Stomach (tissue), 9 donors: ENCODE results near the gene RPS3. TPM values are rescaled to one million over a fixed set of nuclear protein-coding genes. Genes with fewer than 3 reads are reported as not detected.

Experiments
- DNase-seq, 2 donors: peaks; one replicate each; pipeline versions ENCODE4 v3.0.0 to v3.0.0-alpha.2; 2013 to 2019
- H3K27ac ChIP-seq, 5 donors: fragments of 200-600 bp in 4 of 5; sonication (generic) in 4 of 5; one replicate each; pipeline ENCODE4 v1.5.1; 2013 to 2019; ENCODE audit warnings: mild to moderate bottlenecking in 1 of 5, moderate library complexity in 1 of 5
- H3K27me3 ChIP-seq, 3 donors: fragments of 200-600 bp; sonication (generic); one replicate each; pipeline ENCODE4 v1.5.1; 2017 to 2019; ENCODE audit warnings: mixed run types in 1 of 3
- H3K36me3 ChIP-seq, 4 donors: fragments of 200-600 bp; sonication (generic); 1 replicate in 3 of 4; 2 replicates in 1 of 4; pipeline ENCODE4 v1.5.1; 2016 to 2019
- H3K4me1 ChIP-seq, 4 donors: fragments of 200-600 bp; sonication (generic); one replicate each; pipeline ENCODE4 v1.5.1; 2016 to 2019
- H3K4me3 ChIP-seq, 4 donors: fragments of 200-600 bp; sonication (generic) in 3 of 4; one replicate each; pipeline ENCODE4 v1.5.1; 2016 to 2019; ENCODE audit warnings: mild to moderate bottlenecking in 1 of 4
- H3K9me3 ChIP-seq, 4 donors: fragments of 200-600 bp; sonication (generic); one replicate each; pipeline ENCODE4 v1.5.1; 2016 to 2019
- EP300 ChIP-seq: sonication (generic); formaldehyde crosslinking; IDR thresholded peaks from one replicate; pipeline ENCODE4 v1.6.1; 2017; ENCODE audit warnings: antibody characterized with exemption
- POLR2A ChIP-seq, 4 donors: fragments of 450-650 bp; IDR thresholded peaks; one replicate each; pipeline ENCODE4 v1.6.1; 2016; ENCODE audit warnings: antibody characterized with exemption in 4 of 4, control low read depth in 2 of 4, mild to moderate bottlenecking in 1 of 4, moderate library complexity in 1 of 4
- POLR2AphosphoS5 ChIP-seq, 3 donors: sonication (generic); formaldehyde crosslinking; IDR thresholded peaks; one replicate each; pipeline ENCODE4 v1.6.1; 2016; ENCODE audit warnings: antibody characterized with exemption in 3 of 3
- WGBS, 5 donors: extraction: QIAGEN DNeasy Blood & Tissue Kit in 3 of 5; methylation state at CpG; one replicate each; pipeline versions ENCODE4 v1.1.5 to v1.1.7; 2013 to 2018; 5-methylcytosine and 5-hydroxymethylcytosine counted together
- intact Hi-C: fragments of 100-400 bp; cut with DNase I; formaldehyde crosslinking; loops from one replicate; pipeline ENCODE4 v1.15.1; 2023; ENCODE audit warnings: low total_unique reads
- polyA plus RNA-seq, 3 donors: library from polyadenylated mRNA; stranded (reverse); fragments of 200-250 nt; gene quantifications; one replicate each; pipeline ENCODE4 v1.2.3, GENCODE V29; 2013
- total RNA-seq, 5 donors: library from RNA; depleted of rRNA; stranded (reverse); fragments of >200 nt; gene quantifications; one replicate each; pipeline versions ENCODE4 v1.1.0 to v1.2.3, GENCODE V29; 2014 to 2016
- TF ChIP-seq, protein P1 (sequence below), 7 experiments: fragments of 450-650 bp in 4 of 7; fragments of 200-600 bp in 3 of 7; sonication (generic) in 3 of 7; IDR thresholded peaks; one replicate each; pipeline ENCODE4 v1.5.1; 2016 to 2019; ENCODE audit warnings: antibody characterized with exemption in 7 of 7, control low read depth in 2 of 7, mild to moderate bottlenecking in 1 of 7
- donor health status: healthy with polysubstance abuse.
- donor health status: Bipolar disorder and iron deficiency.
- donor health status: healthy.

RPS3 gene
- total and polyA plus RNA-seq, 8 donors, result 607 to 3,770 (median 1,532) TPM

DNA sequence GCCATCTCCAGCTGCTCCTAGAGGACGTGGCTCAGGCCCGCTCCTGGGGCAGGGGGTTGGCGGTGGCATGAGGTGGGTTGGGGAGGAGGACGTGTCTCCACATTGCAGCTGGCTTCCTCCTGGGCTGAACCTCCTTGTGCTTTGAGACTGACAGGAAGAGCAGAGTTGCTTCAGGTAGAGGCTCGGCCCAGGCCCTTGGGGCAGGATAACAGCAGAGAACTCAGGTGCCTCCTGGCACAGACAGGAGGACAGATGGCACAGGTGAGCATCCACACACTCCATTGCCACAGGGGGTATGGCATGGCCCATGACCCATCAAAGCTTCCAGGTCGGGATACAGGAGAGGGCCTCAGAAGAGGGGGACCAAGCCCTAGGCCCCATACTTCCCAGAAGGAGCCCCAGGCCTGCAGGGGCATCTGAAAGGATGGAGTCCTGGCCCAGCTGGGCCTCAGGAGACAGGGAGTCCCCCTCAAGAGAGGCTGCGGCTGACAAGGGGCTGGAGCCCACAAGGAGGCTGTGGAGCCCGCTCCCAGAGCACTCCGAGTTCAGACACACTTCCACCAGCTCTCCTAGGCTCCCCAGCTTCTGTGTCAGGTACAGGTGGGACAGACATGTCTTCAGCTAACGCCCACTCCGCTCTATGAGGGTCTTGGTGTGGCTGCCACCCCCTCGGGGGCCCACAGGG is 35.7 kb downstream of the RPS3 start:
- no peak for DNase-seq
- Histone ChIP-seq H3K4me1 (peaks cover 9 to 20% (median 11%) of the 10 kb centered on the region in 4 donors), H3K36me3 (peaks cover 0 to 5% (median 0%) of the 10 kb centered on the region in 4 donors), H3K27me3 (peaks cover 0 to 40% (median 0%) of the 10 kb centered on the region in 3 donors), H3K27ac (no peak overlapping the region), H3K4me3 (no peak overlapping the region), H3K9me3 (no peaks in the 10 kb centered on the region)
- TF ChIP-seq POLR2A (IDR thresholded peaks at IDR 0.05) (no peak), POLR2AphosphoS5 (IDR thresholded peaks at IDR 0.05) (no peak), EP300 (no peak)
- TF ChIP-seq, protein P1, sequence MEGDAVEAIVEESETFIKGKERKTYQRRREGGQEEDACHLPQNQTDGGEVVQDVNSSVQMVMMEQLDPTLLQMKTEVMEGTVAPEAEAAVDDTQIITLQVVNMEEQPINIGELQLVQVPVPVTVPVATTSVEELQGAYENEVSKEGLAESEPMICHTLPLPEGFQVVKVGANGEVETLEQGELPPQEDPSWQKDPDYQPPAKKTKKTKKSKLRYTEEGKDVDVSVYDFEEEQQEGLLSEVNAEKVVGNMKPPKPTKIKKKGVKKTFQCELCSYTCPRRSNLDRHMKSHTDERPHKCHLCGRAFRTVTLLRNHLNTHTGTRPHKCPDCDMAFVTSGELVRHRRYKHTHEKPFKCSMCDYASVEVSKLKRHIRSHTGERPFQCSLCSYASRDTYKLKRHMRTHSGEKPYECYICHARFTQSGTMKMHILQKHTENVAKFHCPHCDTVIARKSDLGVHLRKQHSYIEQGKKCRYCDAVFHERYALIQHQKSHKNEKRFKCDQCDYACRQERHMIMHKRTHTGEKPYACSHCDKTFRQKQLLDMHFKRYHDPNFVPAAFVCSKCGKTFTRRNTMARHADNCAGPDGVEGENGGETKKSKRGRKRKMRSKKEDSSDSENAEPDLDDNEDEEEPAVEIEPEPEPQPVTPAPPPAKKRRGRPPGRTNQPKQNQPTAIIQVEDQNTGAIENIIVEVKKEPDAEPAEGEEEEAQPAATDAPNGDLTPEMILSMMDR (IDR thresholded peaks at IDR 0.05), result no peak
- intact Hi-C loops, result no loop called here
- 87 to 93% (median 89%) methylated on average over 11 to 12 of the region's 12 CpGs for WGBS, 5 donors

DNA sequence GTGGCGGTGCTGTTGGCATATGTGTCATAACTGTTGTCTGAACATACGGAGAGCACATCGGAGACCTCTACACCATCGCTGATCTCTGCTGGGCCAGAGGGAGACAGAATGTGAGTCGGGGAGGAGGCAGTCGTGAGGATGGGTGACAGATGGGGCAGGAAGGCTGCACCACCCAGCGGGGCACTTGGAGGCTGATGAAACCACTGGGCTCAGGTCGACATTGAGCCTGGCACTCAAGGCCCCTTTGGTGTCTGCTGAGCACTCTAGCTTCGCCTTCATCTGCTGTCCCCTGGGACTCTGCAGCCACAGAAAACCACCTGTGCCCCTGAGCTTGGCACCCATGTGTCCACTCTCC is 36.2 kb downstream of the RPS3 start:
- Histone ChIP-seq H3K9me3 (no peaks in the 10 kb centered on the region), H3K4me1 (peaks cover 5 to 16% (median 7%) of the 10 kb centered on the region in 4 donors), H3K36me3 (peaks cover 0 to 5% (median 0%) of the 10 kb centered on the region in 4 donors), H3K4me3 (no peak overlapping the region), H3K27me3 (peaks cover 0 to 36% (median 0%) of the 10 kb centered on the region in 3 donors), H3K27ac (no peak overlapping the region)
- no peak for DNase-seq
- TF ChIP-seq EP300 (no peak), POLR2A (IDR thresholded peaks at IDR 0.05) (no peak), POLR2AphosphoS5 (IDR thresholded peaks at IDR 0.05) (no peak)
- intact Hi-C loops, result no loop called here
- WGBS, 5 donors, result 88 to 96% (median 92%) methylated on average over 8 to 9 of the region's 9 CpGs

DNA sequence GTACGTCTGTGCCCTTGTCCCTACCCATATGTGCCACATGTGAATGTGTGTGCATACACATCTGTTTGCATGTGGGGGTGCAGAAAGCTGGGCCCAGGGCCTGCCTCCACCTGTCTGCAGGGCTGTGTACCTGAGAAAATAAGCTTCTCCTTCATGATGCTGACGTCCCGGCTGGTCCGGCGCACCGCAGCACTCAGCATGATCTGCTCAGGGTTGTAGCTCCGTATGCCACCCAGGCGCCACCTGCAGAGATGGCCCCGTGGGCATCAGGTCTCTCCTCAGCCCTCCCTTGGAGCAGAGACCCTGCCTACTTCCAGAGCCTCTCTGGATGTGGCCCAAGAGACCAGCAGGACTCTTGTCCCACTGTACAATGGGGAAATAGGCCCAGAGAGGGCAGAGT is 37.5 kb downstream of the RPS3 start:
- H3K4me1 ChIP-seq, result peaks cover 1 to 17% (median 6%) of the 10 kb centered on the region in 4 donors
- no peak for TF ChIP-seq POLR2AphosphoS5 (IDR thresholded peaks at IDR 0.05)
- TF ChIP-seq EP300, result no peak
- TF ChIP-seq POLR2A (IDR thresholded peaks at IDR 0.05), result no peak
- intact Hi-C loops, result no loop called here
- no peak overlapping the region for H3K27ac ChIP-seq
- DNase-seq, result no peak
- H3K27me3 ChIP-seq, result peaks cover 0 to 23% (median 0%) of the 10 kb centered on the region in 3 donors
- H3K9me3 ChIP-seq, result no peaks in the 10 kb centered on the region
- peaks cover 0 to 5% (median 0%) of the 10 kb centered on the region in 4 donors for H3K36me3 ChIP-seq
- no peak overlapping the region for H3K4me3 ChIP-seq
- 81 to 96% (median 92%) methylated on average over 8 to 9 of the region's 9 CpGs for WGBS, 5 donors

DNA sequence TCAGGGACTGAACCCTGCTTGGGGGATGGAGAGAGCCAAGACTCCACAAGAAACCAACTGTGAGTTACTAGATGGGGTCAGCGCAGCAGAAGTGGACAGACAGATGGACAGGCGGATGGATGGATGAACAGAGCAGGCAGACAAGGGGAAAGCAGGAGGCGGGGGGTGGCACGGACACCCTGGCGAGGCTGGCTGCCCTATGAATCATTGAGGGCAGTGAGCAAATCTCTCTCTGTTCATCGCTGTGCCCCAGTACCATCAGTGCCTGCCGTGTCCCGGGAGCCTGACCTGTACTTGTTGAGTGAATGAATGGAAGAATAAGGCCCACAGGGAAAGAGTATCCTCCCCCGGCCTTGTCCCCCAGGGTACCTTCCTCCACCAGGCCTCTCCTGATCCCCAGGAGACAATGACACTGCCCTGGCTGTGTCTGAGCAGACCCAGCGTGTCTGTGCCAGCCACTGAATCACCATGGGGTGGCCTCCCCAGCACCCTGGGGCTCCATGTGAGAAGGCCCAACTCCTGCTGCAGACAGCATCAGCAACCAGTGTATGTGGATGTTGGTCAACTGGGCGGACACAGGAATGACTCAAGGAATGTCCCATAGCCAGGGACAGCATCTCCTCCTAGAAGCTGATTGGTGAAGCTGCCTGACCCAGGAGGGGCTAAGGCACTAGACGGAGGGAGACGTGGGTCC is 38.8 kb downstream of the RPS3 start:
- H3K9me3 ChIP-seq, result no peaks in the 10 kb centered on the region
- intact Hi-C loops, result no loop called here
- H3K4me1 ChIP-seq, result peaks cover 0 to 16% (median 11%) of the 10 kb centered on the region in 4 donors
- 86 to 94% (median 91%) methylated on average over 11 to 13 of the region's 13 CpGs for WGBS, 5 donors
- peaks cover 0 to 10% (median 0%) of the 10 kb centered on the region in 3 donors for H3K27me3 ChIP-seq
- H3K36me3 ChIP-seq, result peaks cover 0 to 5% (median 0%) of the 10 kb centered on the region in 4 donors
- no peak overlapping the region for H3K27ac ChIP-seq
- no peak for DNase-seq
- H3K4me3 ChIP-seq, result no peak overlapping the region
- no peak for TF ChIP-seq POLR2A (IDR thresholded peaks at IDR 0.05)
- TF ChIP-seq POLR2AphosphoS5 (IDR thresholded peaks at IDR 0.05), result no peak

DNA sequence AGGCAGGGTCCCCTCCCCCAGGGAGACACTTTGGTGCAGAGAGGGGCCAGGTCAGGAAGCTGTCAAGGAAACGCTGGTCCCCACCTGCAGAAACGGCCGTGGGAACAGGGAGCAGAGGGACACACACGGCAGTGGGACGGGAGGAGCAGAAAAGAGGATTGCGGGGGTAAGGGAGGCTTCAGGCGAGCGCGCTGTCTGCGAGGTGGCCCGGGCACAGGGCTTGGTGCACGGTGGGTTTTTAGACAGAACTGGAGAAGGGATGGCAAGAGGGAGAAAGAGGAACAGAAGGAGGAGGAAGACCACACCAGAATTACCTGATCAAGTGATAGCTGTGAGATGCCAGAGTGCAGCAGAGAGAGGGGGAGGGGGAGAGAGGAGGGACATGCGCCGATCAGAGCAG is 39.7 kb downstream of the RPS3 start:
- peaks cover 0 to 1% (median 0%) of the 10 kb centered on the region in 3 donors for H3K27me3 ChIP-seq
- no peak for DNase-seq

More for the DNA sequence above, 39.7 kb downstream of the RPS3 start:
- Histone ChIP-seq H3K27ac (no peak overlapping the region), H3K9me3 (no peaks in the 10 kb centered on the region), H3K4me1 (peaks cover 0 to 16% (median 11%) of the 10 kb centered on the region in 4 donors), H3K4me3 (no peak overlapping the region), H3K36me3 (peaks cover 0 to 5% (median 0%) of the 10 kb centered on the region in 4 donors)
- no peak for TF ChIP-seq POLR2A (IDR thresholded peaks at IDR 0.05)
- TF ChIP-seq POLR2AphosphoS5 (IDR thresholded peaks at IDR 0.05), result no peak
- no peak for TF ChIP-seq EP300
- TF ChIP-seq, protein P1 (IDR thresholded peaks at IDR 0.05), result no peak
- 77 to 81% (median 79%) methylated on average over 14 of the region's 14 CpGs for WGBS, 5 donors
- intact Hi-C loops, result no loop called here
